Spleen (tissue), 7 donors: ENCODE data around the gene XIRP2.

ENCODE experiments used
- POLR2A ChIP-seq, 3 donors: fragments of 450-650 bp; IDR thresholded peaks; one replicate each; pipeline ENCODE4 v1.5.1; 2017; ENCODE audit warnings: antibody characterized with exemption in 3 of 3, mild to moderate bottlenecking in 1 of 3
- TF ChIP-seq, protein P1 (sequence below), 11 experiments: fragments of 200-600 bp in 7 of 11; fragments of 450-650 bp in 4 of 11; sonication (generic) in 4 of 11; IDR thresholded peaks in 8 of 11; conservative IDR thresholded peaks in 3 of 11; 1 replicate in 7 of 11; 2 replicates in 4 of 11; pipeline versions ENCODE4 v1.4.0 to v1.8.0; 2016 to 2021; ENCODE audit warnings: antibody characterized with exemption in 11 of 11, inconsistent platforms in 4 of 11, mild to moderate bottlenecking in 1 of 11
- donor health status: DM: no; HTN: no; CAD: no; lungs with moderate emphysema.
- donor health status: DM: no; HTN: no; CAD: no.
- donor health status: DM: no; HTN: no; CAD: no.

DNA sequence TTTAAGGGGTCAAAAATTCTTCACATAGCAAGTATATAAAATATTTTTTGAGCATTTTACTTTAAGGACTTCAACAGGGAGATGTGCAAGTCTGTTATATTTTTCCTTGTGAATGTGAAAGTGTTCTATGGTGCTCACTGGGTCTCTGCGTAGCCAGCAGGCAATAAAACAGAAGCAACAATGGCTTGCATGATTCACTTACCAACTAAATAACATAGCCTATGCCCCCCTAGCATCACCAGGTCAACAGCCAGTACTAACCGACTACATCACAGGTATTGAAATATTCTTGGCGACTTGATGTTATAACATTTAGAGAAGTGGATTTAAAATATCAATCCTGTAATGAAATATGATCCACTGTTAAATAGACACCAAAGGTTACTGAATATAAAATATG lies 398.9 kb downstream of the XIRP2 start:
- TF ChIP-seq, protein P1, sequence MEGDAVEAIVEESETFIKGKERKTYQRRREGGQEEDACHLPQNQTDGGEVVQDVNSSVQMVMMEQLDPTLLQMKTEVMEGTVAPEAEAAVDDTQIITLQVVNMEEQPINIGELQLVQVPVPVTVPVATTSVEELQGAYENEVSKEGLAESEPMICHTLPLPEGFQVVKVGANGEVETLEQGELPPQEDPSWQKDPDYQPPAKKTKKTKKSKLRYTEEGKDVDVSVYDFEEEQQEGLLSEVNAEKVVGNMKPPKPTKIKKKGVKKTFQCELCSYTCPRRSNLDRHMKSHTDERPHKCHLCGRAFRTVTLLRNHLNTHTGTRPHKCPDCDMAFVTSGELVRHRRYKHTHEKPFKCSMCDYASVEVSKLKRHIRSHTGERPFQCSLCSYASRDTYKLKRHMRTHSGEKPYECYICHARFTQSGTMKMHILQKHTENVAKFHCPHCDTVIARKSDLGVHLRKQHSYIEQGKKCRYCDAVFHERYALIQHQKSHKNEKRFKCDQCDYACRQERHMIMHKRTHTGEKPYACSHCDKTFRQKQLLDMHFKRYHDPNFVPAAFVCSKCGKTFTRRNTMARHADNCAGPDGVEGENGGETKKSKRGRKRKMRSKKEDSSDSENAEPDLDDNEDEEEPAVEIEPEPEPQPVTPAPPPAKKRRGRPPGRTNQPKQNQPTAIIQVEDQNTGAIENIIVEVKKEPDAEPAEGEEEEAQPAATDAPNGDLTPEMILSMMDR (IDR thresholded peaks at IDR 0.05 in 8 of 11, conservative IDR thresholded peaks at IDR 0.05 in 3 of 11), result no peak
- TF ChIP-seq POLR2A (IDR thresholded peaks at IDR 0.05), result no peak
